GM19468 (cell line): ENCODE results near the gene IMMT.
"Not testable (repeated sequence)": the region's sequence is repeated elsewhere in the genome, so short reads cannot be mapped to it uniquely, and the experiment has no call there.

Experiments
- ATAC-seq: cut with Tn5 transposase; IDR thresholded peaks from one replicate; pipeline ENCODE4 v1.9.1; 2021; ENCODE audit warnings: mild to moderate bottlenecking, moderate library complexity, moderate number of reproducible peaks; ENCODE audit not compliant: unreplicated experiment; ENCODE audit errors: extremely low read depth

Gene IMMT

DNA sequence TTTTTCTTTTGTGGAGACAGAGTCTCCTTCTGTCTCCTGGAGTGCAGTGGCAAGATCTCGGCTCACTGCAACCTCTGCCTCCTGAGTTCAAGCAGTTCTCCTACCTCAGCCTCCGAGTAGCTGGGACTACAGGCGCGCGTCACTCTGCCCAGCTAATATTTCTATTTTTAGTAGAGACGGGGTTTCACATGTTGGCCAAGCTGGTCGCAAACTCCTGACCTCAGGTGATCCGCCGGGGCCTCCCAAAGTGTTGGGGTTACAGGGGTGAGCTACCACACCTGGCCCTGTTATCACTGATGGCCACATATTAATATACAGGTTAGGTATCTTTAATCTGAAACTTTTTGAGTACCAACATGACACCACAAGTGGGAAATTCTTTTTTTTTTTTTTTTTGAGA is 7.4 kb upstream of the IMMT start:
- no peak for ATAC-seq

DNA sequence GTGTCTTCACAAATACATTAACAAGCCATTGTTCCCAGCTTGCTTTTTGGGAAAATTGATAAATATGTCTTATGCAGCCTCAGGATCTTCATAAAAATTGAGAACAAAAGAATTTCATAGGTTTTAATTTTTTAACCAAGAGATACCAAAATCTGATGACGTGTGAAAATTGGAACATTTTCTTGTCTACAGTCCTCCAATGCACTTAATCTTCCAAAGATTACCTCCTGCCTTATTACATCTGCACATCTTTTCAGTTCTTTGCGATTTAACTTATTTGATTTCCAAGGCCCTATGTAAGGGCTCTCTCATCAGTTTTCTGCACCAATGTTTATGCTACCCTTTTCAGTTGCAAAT is 7.1 kb upstream of the IMMT start:
- no peak for ATAC-seq

GRCh38 chr2:86201671-86202335 is 6.5 kb upstream of the IMMT start:
- ATAC-seq, result no peak

DNA sequence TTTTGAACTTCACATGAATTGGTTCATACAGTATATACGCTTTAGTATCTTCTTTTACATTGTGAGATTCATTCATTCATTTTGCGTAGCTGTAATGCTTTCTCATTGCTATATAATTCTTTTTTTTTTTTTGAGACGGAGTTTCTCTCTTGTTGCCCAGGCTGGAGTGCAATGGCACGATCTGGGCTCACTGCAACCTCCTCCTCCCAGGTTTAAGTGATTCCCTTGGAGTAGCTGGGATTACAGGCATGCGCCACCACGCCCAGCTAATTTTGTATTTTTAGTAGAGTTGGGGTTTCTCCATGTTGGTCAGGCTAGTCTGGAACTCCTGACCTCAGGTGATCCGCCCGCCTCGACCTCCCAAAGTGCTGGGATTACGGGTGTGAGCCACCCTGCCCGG is 5.3 kb upstream of the IMMT start:
- ATAC-seq, result not testable (repeated sequence)

GRCh38 chr2:86199834-86200177 is 4.5 kb upstream of the IMMT start:
- no peak for ATAC-seq

DNA sequence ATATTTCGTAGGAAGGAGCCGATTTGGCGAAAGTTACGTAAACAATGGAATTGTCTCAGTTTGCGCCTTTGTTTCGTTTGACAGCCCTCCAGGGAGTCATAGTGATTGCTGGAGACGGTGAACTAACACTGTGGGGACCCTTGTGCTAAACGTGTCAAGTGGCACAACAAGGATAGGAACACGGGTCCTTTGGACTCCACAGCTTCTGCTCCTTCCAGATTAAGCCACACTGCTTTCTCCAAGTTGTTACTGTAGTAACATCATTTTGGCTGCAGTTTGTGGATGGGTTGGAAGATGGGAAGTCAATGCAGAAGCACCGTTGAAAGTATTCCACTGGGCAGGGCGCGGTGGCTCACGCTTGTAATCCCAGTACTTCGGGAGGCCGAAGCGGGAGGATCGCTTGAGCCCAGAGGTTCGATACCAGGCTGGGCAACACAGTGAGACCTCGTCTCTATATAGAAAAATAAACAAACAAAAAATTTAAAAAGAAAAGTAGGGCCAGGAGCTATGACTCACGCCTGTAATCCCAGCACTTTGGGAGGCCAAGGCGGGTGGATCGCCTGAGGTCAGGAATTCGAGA is 636 bp upstream of the IMMT start:
- ATAC-seq, result no peak

- no peak for ATAC-seq
Measured at GRCh38 chr2:86194751-86195054, 559 bp downstream of the IMMT start.

GRCh38 chr2:86193901-86194567 is 1.2 kb downstream of the IMMT start:
- ATAC-seq, result no peak

DNA sequence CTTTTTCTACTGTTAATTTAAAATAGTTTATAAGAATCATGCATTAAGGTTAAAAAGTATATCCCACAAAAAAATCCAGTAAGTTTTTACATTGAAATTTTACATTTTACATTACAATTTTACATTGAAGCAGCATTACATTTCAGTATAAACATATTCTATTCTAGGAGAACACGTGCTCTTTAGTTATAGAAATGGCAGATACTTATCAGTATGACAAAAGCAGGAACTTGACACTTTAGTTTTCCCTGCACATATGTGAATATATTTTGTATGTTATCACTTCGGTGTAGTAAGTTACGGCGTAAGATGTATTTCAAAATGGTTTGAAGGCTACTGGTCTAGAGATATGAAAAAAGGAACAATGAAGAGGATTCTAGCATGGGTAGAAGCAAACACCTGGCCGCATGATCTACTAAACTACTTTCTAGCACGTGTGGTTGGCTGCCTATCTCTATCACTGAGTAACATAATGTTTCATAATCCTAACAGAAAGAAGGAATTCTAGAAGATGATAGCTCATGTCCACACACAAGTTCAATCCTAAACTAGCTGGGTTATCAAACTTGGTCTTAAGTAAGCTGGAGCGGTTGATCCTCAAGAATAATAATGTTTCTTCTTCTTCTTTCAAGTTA is 5.4 kb downstream of the IMMT start:
- ATAC-seq, result no peak

DNA sequence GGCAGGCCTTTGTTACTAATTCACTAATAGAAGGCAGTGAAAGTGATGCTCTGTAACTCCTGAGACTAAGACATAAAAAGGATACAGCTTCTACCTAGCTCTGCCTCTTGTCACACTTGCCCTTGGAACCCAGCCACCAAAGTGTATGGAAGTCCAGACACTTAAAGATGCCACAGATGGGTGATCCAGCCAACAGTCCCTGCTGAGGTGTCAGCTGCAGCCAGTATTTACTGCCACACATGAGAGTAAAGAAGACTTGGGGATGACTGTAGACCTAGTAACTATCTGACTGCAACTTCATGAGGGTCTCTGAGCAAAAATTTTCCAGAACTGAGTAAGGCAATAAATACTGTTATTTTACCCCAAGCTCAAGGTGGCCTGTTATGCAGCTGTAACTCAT is 8.8 kb downstream of the IMMT start:
- ATAC-seq, result no peak

DNA sequence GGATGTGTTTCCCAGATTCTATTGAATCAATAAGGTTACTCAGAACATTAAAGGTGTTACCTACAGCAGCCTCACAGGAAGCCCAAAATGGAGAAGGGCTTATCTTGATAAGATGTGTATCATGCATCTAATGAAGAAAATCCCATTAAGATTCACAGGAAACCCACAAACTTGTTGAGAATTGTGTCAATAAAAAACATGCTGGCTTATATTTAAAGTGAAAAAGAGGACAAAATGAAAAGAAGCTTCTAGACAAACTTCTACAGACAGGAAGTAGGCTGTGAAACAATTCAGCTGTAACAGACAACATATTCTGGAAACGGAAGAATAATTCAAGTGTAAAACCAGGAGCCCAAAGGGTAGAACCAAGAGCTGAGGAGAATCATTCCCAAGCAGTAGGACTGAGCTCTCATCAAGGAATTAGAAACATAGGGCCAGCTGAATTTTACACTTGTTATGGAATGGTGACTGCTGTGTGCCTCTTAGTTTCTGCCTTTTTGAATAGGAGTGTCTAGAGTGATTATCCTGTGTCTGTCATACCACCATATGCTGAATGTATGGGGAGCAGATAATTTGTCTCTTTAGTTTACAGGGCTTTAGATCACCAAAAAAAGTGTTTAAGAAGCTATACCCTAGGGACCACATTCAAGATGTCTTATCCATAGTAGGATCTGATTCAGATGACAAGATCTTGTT is 9.6 kb downstream of the IMMT start:
- ATAC-seq, result no peak

DNA sequence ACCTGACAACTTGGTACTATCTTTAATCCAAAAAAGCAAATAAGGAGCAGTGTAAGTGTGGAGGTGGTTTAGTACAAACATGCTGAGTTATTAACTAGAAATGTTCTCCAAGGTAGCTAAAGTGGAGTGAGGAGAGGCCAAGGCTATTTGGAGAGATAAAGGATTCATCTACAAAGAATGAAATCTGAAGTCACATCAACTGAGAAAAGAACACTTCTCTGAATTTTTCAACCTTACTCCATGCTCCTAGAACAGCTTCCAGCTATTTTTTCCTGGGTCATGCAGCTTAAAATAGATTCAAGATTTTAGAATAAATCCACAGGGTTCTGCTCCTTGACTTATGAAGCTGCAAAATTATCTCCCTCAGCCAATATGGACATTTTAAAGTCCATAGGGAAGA is 18.7 kb downstream of the IMMT start:
- ATAC-seq, result no peak

DNA sequence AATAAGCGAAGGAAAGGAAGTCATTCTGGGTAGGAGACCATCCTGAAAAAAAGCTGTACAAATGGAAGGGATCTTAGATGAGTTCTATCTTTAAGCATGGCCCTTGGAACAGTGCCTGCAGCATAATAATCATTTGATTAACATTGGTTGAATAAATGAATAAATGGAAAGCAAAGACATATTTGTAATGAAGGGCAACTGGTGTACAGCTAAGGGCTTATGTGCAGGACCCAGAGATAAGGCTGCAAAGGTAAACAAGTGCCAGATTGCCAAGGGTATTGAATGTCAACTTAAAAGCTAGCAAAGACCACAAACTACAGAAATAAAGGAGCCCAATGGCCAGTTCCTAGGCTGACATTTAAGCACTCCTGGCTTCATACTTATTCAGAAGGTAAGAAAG is 19.4 kb downstream of the IMMT start:
- no peak for ATAC-seq

DNA sequence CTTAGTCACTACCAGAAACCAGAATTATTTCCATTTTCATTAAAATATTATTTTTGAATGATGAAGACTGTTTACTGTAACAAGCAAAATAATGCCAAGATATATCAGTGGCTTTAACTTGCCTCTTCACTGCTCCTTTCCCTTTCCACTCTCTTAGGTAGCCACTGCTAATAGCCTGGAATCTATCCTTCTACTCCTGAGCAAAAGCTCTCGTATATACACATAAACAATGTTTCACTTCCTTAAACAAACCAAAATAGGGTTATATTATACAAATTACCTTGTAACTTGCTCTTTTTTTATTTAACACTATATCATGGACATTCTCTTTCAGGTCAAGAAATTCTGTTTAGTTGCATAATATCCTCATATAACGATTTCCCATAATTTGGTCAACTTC is 20.8 kb downstream of the IMMT start:
- no peak for ATAC-seq

- no peak for ATAC-seq
Measured at GRCh38 chr2:86172610-86173009, 22.7 kb downstream of the IMMT start.

DNA sequence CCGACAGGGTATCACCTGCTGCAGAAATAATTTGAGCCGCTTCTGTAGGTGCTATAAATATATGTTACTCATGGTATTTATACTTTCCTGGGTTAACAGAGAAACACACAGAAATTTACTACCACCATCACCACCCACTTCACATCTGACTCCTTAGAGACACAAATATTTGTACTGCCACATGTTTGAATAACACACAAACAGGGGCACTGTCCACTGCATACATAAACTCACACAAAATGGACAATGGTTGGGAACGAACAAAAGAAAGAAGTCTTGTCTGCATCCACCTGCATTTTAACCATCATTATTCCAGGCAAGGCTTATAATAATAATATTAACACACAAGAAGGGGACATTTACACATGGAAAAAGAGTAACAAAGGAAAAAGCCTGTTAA is 24.0 kb downstream of the IMMT start:
- no peak for ATAC-seq

GRCh38 chr2:86170449-86170848 is 24.8 kb downstream of the IMMT start:
- no peak for ATAC-seq

DNA sequence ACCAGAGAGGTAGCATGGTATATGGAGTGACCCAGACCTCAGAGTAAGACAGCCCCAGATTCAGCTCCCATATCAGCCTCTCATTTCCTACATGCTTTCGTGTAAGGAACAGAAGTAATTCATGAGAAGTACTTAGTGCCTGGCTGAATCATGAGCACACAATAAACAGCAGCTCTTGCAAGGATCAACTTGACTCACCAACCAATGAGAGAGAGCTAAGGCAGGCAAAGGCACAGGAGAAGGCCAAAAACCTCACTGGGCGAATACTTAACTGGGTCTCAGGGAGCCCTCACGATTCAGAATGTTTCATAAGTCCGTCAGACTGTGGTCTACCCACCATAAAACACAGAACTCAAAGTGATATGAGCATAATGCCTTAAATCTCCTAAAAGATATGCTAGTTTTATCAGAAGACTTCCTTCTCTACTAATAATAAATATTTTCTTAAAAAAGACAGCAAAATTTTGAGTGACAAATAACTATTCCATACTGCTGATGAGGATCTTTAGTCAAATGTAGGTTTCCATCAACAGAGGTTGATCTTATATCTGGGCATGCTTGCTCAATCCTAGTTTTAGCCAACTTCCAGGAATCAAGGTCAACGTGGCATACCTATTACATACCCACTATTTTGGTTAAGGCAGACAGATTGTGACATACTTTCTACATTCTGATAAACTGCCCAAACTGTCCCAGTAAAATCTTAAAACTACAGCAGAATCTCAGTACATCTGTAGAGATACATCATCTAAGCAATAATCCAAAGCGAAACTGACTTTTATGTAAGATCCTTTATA is 34.9 kb downstream of the IMMT start:
- ATAC-seq, result no peak

DNA sequence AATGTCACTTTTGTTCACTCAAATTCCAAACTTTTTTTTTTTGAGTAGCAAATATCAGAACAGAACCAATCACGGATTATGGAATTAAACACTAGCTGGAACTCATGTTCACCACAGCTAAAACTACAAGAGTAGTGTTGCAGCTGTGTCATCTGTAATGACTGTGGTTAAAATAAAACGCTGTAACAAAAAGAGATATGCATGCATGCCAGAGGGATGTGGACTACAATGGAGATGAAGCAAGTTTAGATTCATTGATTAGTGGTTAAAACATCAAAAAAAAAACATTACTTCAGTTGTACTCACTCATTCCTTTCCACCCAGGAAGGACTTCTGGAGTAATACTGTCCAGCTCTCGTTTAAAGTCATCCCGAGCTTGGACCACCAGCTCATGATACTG is 37.0 kb downstream of the IMMT start:
- ATAC-seq, result no peak

- no peak for ATAC-seq
Measured at GRCh38 chr2:86157009-86157556, 38.2 kb downstream of the IMMT start.
